ENCODE data around the gene SELENBP1.
"Not testable (repeated sequence)": the region's sequence is repeated elsewhere in the genome, so short reads cannot be mapped to it uniquely, and the experiment has no call there.

The SELENBP1 gene

GRCh38 chr1:151372058-151372934 is at the start of gene SELENBP1:
TSS of gene SELENBP1 (minus strand) at chr1:151372705. CDS start at chr1:151372641, 64 bp downstream.
- DNase-seq (ENCODE audit: low read depth) = no peak

GRCh38 chr1:151419819-151420218 is 47.3 kb upstream of the SELENBP1 start:
- DNase-seq (ENCODE audit: low read depth) = no peak

GRCh38 chr1:151418081-151418480 is 45.6 kb upstream of the SELENBP1 start:
- DNase-seq (ENCODE audit: low read depth) = no peak

- no peak for DNase-seq (ENCODE audit: low read depth)
Measured at GRCh38 chr1:151416231-151416630, 43.7 kb upstream of the SELENBP1 start.

GRCh38 chr1:151411884-151412283 is 39.4 kb upstream of the SELENBP1 start:
- no peak for DNase-seq (ENCODE audit: low read depth)

- DNase-seq (ENCODE audit: low read depth) = no peak
Measured at GRCh38 chr1:151408891-151409290, 36.4 kb upstream of the SELENBP1 start.

GRCh38 chr1:151407304-151407703 is 34.8 kb upstream of the SELENBP1 start:
- no peak for DNase-seq (ENCODE audit: low read depth)

GRCh38 chr1:151406176-151406575 is 33.7 kb upstream of the SELENBP1 start:
- no peak for DNase-seq (ENCODE audit: low read depth)

- no peak for DNase-seq (ENCODE audit: low read depth)
Measured at GRCh38 chr1:151405187-151405951, 32.9 kb upstream of the SELENBP1 start.

GRCh38 chr1:151403612-151404011 is 31.1 kb upstream of the SELENBP1 start:
- no peak for DNase-seq (ENCODE audit: low read depth)

GRCh38 chr1:151402764-151403163 is 30.3 kb upstream of the SELENBP1 start:
- no peak for DNase-seq (ENCODE audit: low read depth)

GRCh38 chr1:151401860-151402259 is 29.4 kb upstream of the SELENBP1 start:
- no peak for DNase-seq (ENCODE audit: low read depth)

GRCh38 chr1:151401125-151401788 is 28.8 kb upstream of the SELENBP1 start:
- no peak for DNase-seq (ENCODE audit: low read depth)

- DNase-seq (ENCODE audit: low read depth) = peak; percentile 66
Measured at GRCh38 chr1:151399324-151400171, 27.0 kb upstream of the SELENBP1 start, which contains the start of gene PSMB4. TSS of gene PSMB4 (plus strand) at chr1:151399573. CDS start at chr1:151399588, 15 bp downstream.

GRCh38 chr1:151396265-151396664 is 23.8 kb upstream of the SELENBP1 start:
- not testable (repeated sequence) for DNase-seq (ENCODE audit: low read depth)

GRCh38 chr1:151393583-151393982 is 21.1 kb upstream of the SELENBP1 start:
- no peak for DNase-seq (ENCODE audit: low read depth)

GRCh38 chr1:151391079-151391563 is 18.6 kb upstream of the SELENBP1 start:
- DNase-seq (ENCODE audit: low read depth) = no peak

- not testable (repeated sequence) for DNase-seq (ENCODE audit: low read depth)
Measured at GRCh38 chr1:151390221-151391078, 17.9 kb upstream of the SELENBP1 start.

GRCh38 chr1:151386002-151386401 is 13.5 kb upstream of the SELENBP1 start:
- DNase-seq (ENCODE audit: low read depth) = no peak

- DNase-seq (ENCODE audit: low read depth) = no peak
Measured at GRCh38 chr1:151384584-151384983, 12.1 kb upstream of the SELENBP1 start.

All from activated T-cell treated with anti-CD3 and anti-CD28 coated beads for 1 hour (primary cell).